HG02610 (cell line): ENCODE results near the gene UGT1A8.

Source experiments
- ATAC-seq: cut with Tn5 transposase; IDR thresholded peaks from one replicate; pipeline ENCODE4 v1.9.1; 2021; ENCODE audit warnings: mild to moderate bottlenecking, moderate library complexity; ENCODE audit not compliant: unreplicated experiment

Gene UGT1A8

GRCh38 chr2:233814056-233814835, 196.8 kb downstream of the UGT1A8 start:
- ATAC-seq = no peak

GRCh38 chr2:233815861-233816260, 198.4 kb downstream of the UGT1A8 start:
- ATAC-seq = no peak

GRCh38 chr2:233816334-233816733, 198.9 kb downstream of the UGT1A8 start:
- ATAC-seq = no peak

GRCh38 chr2:233816771-233817170, 199.3 kb downstream of the UGT1A8 start:
- ATAC-seq = no peak

GRCh38 chr2:233817361-233817911, 200.0 kb downstream of the UGT1A8 start:
- ATAC-seq = no peak

GRCh38 chr2:233817995-233818638, 200.7 kb downstream of the UGT1A8 start:
- ATAC-seq = no peak

- ATAC-seq = no peak
These were observed 201.5 kb downstream of the UGT1A8 start for GRCh38 chr2:233818639-233819621.

- no peak for ATAC-seq
These were observed 202.7 kb downstream of the UGT1A8 start for GRCh38 chr2:233819884-233820773.

GRCh38 chr2:233820774-233821105, 203.3 kb downstream of the UGT1A8 start:
- no peak for ATAC-seq

GRCh38 chr2:233821196-233821595, 203.8 kb downstream of the UGT1A8 start:
- no peak for ATAC-seq

GRCh38 chr2:233821709-233822100, 204.3 kb downstream of the UGT1A8 start:
- no peak for ATAC-seq

GRCh38 chr2:233822101-233822771, 204.8 kb downstream of the UGT1A8 start:
- no peak for ATAC-seq
